ENCODE data around the gene SHKBP1. TPM values are rescaled to one million over a fixed set of nuclear protein-coding genes. Genes with fewer than 3 reads are reported as not detected.

The SHKBP1 gene
- total and polyA plus RNA-seq, 2 of the 8 experiments (the other 6 are each of a cell fraction or from before 2014, with no cell fraction given) = 74.6 to 98.8 TPM

- no peak for TF ChIP-seq SIN3A (conservative IDR thresholded peaks at IDR 0.05 in 1 of 2, IDR thresholded peaks at IDR 0.05 in 1 of 2; ENCODE audit: low read depth in 1 of 2, low read length in 2 of 2)
- TF ChIP-seq RXRA (IDR thresholded peaks at IDR 0.05; ENCODE audit: insufficient read depth, low read depth, low read length) = no peak
Measured at GRCh38 chr19:40585982-40586422, 9.3 kb downstream of the SHKBP1 start (continued).
